K562 (cell line): ENCODE results near the gene PDE6G.

Source experiments
- ARID1B ChIP-seq: fragments of 450-650 bp; IDR thresholded peaks from 2 replicates; pipeline ENCODE4 v1.6.1; 2016; ENCODE audit warnings: antibody characterized with exemption, mild to moderate bottlenecking, inconsistent platforms
- CREB1 ChIP-seq, 2 experiments: sonication (generic) in 1 of 2; formaldehyde crosslinking in 1 of 2; IDR thresholded peaks; 2 replicates each; pipeline versions ENCODE4 v1.6.1 to v1.8.0; 2012 to 2022; ENCODE audit warnings: inconsistent platforms in 1 of 2, mild to moderate bottlenecking in 1 of 2, missing genetic modification reagents in 1 of 2, moderate library complexity in 1 of 2
- FOXM1 ChIP-seq, 2 experiments: fragments of 450-650 bp in 1 of 2; sonication (generic) in 1 of 2; formaldehyde crosslinking in 1 of 2; IDR thresholded peaks; 2 replicates each; pipeline versions ENCODE4 v1.6.1 to v1.9.0; 2017 to 2022; ENCODE audit warnings: low read depth in 2 of 2, mild to moderate bottlenecking in 2 of 2, missing genetic modification reagents in 1 of 2, moderate library complexity in 1 of 2
- MXI1 ChIP-seq: IDR thresholded peaks from 2 replicates; pipeline ENCODE4 v1.6.1; 2011; ENCODE audit warnings: low read depth, mild to moderate bottlenecking, improper control_type of control experiment, low read length
- ZBTB33 ChIP-seq: sonication (generic); formaldehyde crosslinking; IDR thresholded peaks from 2 replicates; pipeline ENCODE4 v1.8.1; 2023; ENCODE audit warnings: mild to moderate bottlenecking, missing genetic modification reagents
- ZNF518B ChIP-seq: fragments of 250-450 bp; sonication (Bioruptor Pico); IDR thresholded peaks from 2 replicates; pipeline ENCODE4 v1.5.0; 2021; ENCODE audit warnings: mild to moderate bottlenecking, moderate library complexity
- TF ChIP-seq, protein P1 (sequence below), 3 experiments: IDR thresholded peaks in 2 of 3; conservative IDR thresholded peaks in 1 of 3; 2 replicates each; pipeline ENCODE4 v1.5.1; 2011 to 2012; ENCODE audit warnings: low read length in 3 of 3, mild to moderate bottlenecking in 3 of 3, control low read depth in 2 of 3, improper control_type of control experiment in 1 of 3, inconsistent platforms in 1 of 3, low read depth in 1 of 3, mixed read lengths in 1 of 3, moderate library complexity in 1 of 3; ENCODE audit not compliant: insufficient read depth in 2 of 3
- TF ChIP-seq, protein P2 (sequence below): sonication (generic); formaldehyde crosslinking; IDR thresholded peaks from 2 replicates; pipeline ENCODE4 v1.8.1; 2023; ENCODE audit warnings: mild to moderate bottlenecking, missing genetic modification reagents
- TF ChIP-seq, protein P3 (sequence below), 2 experiments: IDR thresholded peaks in 1 of 2; conservative IDR thresholded peaks in 1 of 2; 2 replicates each; pipeline ENCODE4 v1.6.1; 2016; ENCODE audit warnings: low read depth in 2 of 2, mild to moderate bottlenecking in 1 of 2, missing compliant biosample characterization in 1 of 2, missing genetic modification characterization in 1 of 2, moderate library complexity in 1 of 2

- TF ChIP-seq ZNF518B (no peak), ZBTB33 (CRISPR knock-in tag) (no peak), CREB1 (IDR thresholded peaks at IDR 0.05) (no peak), CREB1 (CRISPR knock-in tag; IDR thresholded peaks at IDR 0.05) (no peak), ARID1B (no peak), MXI1 (no peak), FOXM1 (IDR thresholded peaks at IDR 0.05; ENCODE audit: low read depth) (no peak), FOXM1 (CRISPR knock-in tag; IDR thresholded peaks at IDR 0.05; ENCODE audit: low read depth) (no peak)
- TF ChIP-seq, protein P1, sequence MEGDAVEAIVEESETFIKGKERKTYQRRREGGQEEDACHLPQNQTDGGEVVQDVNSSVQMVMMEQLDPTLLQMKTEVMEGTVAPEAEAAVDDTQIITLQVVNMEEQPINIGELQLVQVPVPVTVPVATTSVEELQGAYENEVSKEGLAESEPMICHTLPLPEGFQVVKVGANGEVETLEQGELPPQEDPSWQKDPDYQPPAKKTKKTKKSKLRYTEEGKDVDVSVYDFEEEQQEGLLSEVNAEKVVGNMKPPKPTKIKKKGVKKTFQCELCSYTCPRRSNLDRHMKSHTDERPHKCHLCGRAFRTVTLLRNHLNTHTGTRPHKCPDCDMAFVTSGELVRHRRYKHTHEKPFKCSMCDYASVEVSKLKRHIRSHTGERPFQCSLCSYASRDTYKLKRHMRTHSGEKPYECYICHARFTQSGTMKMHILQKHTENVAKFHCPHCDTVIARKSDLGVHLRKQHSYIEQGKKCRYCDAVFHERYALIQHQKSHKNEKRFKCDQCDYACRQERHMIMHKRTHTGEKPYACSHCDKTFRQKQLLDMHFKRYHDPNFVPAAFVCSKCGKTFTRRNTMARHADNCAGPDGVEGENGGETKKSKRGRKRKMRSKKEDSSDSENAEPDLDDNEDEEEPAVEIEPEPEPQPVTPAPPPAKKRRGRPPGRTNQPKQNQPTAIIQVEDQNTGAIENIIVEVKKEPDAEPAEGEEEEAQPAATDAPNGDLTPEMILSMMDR (IDR thresholded peaks at IDR 0.05 in 2 of 3, conservative IDR thresholded peaks at IDR 0.05 in 1 of 3; ENCODE audit: insufficient read depth in 2 of 3, low read depth in 1 of 3, low read length in 3 of 3), result peak; percentile 50 to 80 (median 77); a peak in 5 of 6 replicates
- TF ChIP-seq, protein P2, sequence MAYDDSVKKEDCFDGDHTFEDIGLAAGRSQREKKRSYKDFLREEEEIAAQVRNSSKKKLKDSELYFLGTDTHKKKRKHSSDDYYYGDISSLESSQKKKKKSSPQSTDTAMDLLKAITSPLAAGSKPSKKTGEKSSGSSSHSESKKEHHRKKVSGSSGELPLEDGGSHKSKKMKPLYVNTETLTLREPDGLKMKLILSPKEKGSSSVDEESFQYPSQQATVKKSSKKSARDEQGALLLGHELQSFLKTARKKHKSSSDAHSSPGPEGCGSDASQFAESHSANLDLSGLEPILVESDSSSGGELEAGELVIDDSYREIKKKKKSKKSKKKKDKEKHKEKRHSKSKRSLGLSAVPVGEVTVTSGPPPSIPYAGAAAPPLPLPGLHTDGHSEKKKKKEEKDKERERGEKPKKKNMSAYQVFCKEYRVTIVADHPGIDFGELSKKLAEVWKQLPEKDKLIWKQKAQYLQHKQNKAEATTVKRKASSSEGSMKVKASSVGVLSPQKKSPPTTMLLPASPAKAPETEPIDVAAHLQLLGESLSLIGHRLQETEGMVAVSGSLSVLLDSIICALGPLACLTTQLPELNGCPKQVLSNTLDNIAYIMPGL (CRISPR knock-in tag), result no peak
- TF ChIP-seq, protein P3, sequence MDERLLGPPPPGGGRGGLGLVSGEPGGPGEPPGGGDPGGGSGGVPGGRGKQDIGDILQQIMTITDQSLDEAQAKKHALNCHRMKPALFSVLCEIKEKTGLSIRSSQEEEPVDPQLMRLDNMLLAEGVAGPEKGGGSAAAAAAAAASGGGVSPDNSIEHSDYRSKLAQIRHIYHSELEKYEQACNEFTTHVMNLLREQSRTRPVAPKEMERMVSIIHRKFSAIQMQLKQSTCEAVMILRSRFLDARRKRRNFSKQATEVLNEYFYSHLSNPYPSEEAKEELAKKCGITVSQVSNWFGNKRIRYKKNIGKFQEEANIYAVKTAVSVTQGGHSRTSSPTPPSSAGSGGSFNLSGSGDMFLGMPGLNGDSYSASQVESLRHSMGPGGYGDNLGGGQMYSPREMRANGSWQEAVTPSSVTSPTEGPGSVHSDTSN (CRISPR knock-in tag; IDR thresholded peaks at IDR 0.05; ENCODE audit: low read depth), result no peak
- TF ChIP-seq, protein P3 (tag; conservative IDR thresholded peaks at IDR 0.05; ENCODE audit: low read depth), result no peak
These were observed 54.7 kb downstream of the PDE6G start for GRCh38 chr17:81601525-81602120.
